NB4 (cell line): Measurements from ENCODE around the gene MPRIP.
A peak's percentile ranks its signal among the peaks of the same experiment; 100 is the strongest.

Experiments
- DNase-seq: peaks from one replicate; pipeline ENCODE4 v3.0.0; 2010; ENCODE audit warnings: low read depth
- H3K4me3 ChIP-seq: one replicate; pipeline ENCODE4 v1.5.1; 2011; ENCODE audit warnings: mild to moderate bottlenecking, low read depth, low read length, moderate library complexity
- CTCF ChIP-seq: IDR thresholded peaks from one replicate; pipeline ENCODE4 v1.5.1; 2012; ENCODE audit warnings: low read depth, low read length
- MYC ChIP-seq: IDR thresholded peaks from 2 replicates; pipeline ENCODE4 v1.6.1; 2011; ENCODE audit warnings: low read depth, low read length
- POLR2A ChIP-seq: IDR thresholded peaks from 2 replicates; pipeline ENCODE4 v1.6.1; 2011; ENCODE audit warnings: mild to moderate bottlenecking; ENCODE audit not compliant: insufficient read length; ENCODE audit errors: extremely low read depth
- TF ChIP-seq, protein P1 (sequence below): IDR thresholded peaks from 2 replicates; pipeline ENCODE4 v1.6.1; 2011; ENCODE audit warnings: low read depth, low read length

The MPRIP gene

GRCh38 chr17:17109907-17110306, 67.7 kb downstream of the MPRIP start:
- TF ChIP-seq CTCF (no peak), MYC (no peak), POLR2A (no peak)
- TF ChIP-seq, protein P1, sequence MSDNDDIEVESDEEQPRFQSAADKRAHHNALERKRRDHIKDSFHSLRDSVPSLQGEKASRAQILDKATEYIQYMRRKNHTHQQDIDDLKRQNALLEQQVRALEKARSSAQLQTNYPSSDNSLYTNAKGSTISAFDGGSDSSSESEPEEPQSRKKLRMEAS, result no peak
- DNase-seq, result no peak
- H3K4me3 ChIP-seq, result no peak overlapping the region

- TF ChIP-seq MYC (no peak), CTCF (no peak), POLR2A (no peak)
- TF ChIP-seq, protein P1, result no peak
- H3K4me3 ChIP-seq, result no peak overlapping the region
- no peak for DNase-seq
Observed at GRCh38 chr17:17110520-17110919, 68.3 kb downstream of the MPRIP start.

GRCh38 chr17:17111401-17112393, 69.4 kb downstream of the MPRIP start:
- no peak overlapping the region for H3K4me3 ChIP-seq
- no peak for TF ChIP-seq CTCF
- TF ChIP-seq, protein P1, result no peak
- TF ChIP-seq POLR2A, result no peak
- no peak for TF ChIP-seq MYC
- no peak for DNase-seq

- TF ChIP-seq MYC (no peak), CTCF (no peak), POLR2A (no peak)
- TF ChIP-seq, protein P1, result no peak
- no peak for DNase-seq
- H3K4me3 ChIP-seq, result no peak overlapping the region
Observed at GRCh38 chr17:17112628-17113200, 70.5 kb downstream of the MPRIP start.

GRCh38 chr17:17114592-17115225, 72.5 kb downstream of the MPRIP start:
- peak; percentile 77 for DNase-seq
- TF ChIP-seq MYC (no peak), POLR2A (no peak), CTCF (no peak)
- TF ChIP-seq, protein P1, result no peak
- H3K4me3 ChIP-seq, result no peak overlapping the region
